Mesenchymal stem cell (in vitro differentiated cells and primary cell): Measurements from ENCODE around the gene PRDX4.

ENCODE experiments used
- DNase-seq: peaks from one replicate; pipeline ENCODE4 v3.0.0-alpha.2; 2013
- H2AFZ ChIP-seq: one replicate; pipeline ENCODE4 v1.6.1; 2013; ENCODE audit warnings: low read depth, mild to moderate bottlenecking, control low read depth, inconsistent platforms, low read length, moderate library complexity
- H2AK5ac ChIP-seq: 2 replicates; pipeline ENCODE4 v1.6.1; 2013; ENCODE audit warnings: low read length, moderate library complexity, mild to moderate bottlenecking, inconsistent platforms; ENCODE audit not compliant: severe bottlenecking
- H2BK120ac ChIP-seq: one replicate; pipeline ENCODE4 v1.6.1; 2013; ENCODE audit warnings: low read depth, mild to moderate bottlenecking, inconsistent platforms, low read length, moderate library complexity
- H2BK12ac ChIP-seq, 2 experiments: one replicate each; pipeline ENCODE4 v1.6.1; 2013; ENCODE audit warnings: inconsistent platforms in 2 of 2, low read length in 2 of 2, mild to moderate bottlenecking in 2 of 2, moderate library complexity in 2 of 2, control low read depth in 1 of 2
- H2BK15ac ChIP-seq: one replicate; pipeline ENCODE4 v1.6.1; 2013; ENCODE audit warnings: mild to moderate bottlenecking, low read depth, inconsistent platforms; ENCODE audit not compliant: poor library complexity, severe bottlenecking
- H2BK5ac ChIP-seq: 2 replicates; pipeline ENCODE4 v1.6.1; 2013; ENCODE audit warnings: low read depth, mild to moderate bottlenecking, low read length, control low read depth, inconsistent platforms; ENCODE audit not compliant: poor library complexity, severe bottlenecking
- H3K14ac ChIP-seq, 2 experiments: one replicate each; pipeline ENCODE4 v1.6.1; 2013; ENCODE audit warnings: inconsistent platforms in 2 of 2, low read length in 2 of 2, control low read depth in 1 of 2, mild to moderate bottlenecking in 1 of 2, moderate library complexity in 1 of 2
- H3K18ac ChIP-seq, 2 experiments: one replicate each; pipeline ENCODE4 v1.6.1; 2013; ENCODE audit warnings: inconsistent platforms in 2 of 2, low read length in 2 of 2, control low read depth in 1 of 2, low read depth in 1 of 2, mild to moderate bottlenecking in 1 of 2
- H3K23ac ChIP-seq, 2 experiments: one replicate each; pipeline ENCODE4 v1.6.1; 2013; ENCODE audit warnings: inconsistent platforms in 2 of 2, low read length in 2 of 2, mild to moderate bottlenecking in 2 of 2, moderate library complexity in 2 of 2, control low read depth in 1 of 2
- H3K27ac ChIP-seq: 2 replicates; pipeline ENCODE4 v1.5.1; 2013; ENCODE audit warnings: mild to moderate bottlenecking, moderate library complexity, low read length, control low read depth, inconsistent platforms; ENCODE audit not compliant: poor library complexity, severe bottlenecking
- H3K27me3 ChIP-seq, 2 experiments: 2 replicates each; pipeline versions ENCODE4 v1.6.1 to v1.7.0; 2013; ENCODE audit warnings: low read length in 2 of 2, mild to moderate bottlenecking in 2 of 2, moderate library complexity in 2 of 2, control low read depth in 1 of 2, inconsistent platforms in 1 of 2; ENCODE audit not compliant: control insufficient read depth in 1 of 2, insufficient read depth in 1 of 2
- H3K36me3 ChIP-seq, 2 experiments: 2 replicates each; pipeline versions ENCODE4 v1.6.1 to v1.7.0; 2013; ENCODE audit warnings: low read length in 2 of 2, control low read depth in 1 of 2, inconsistent platforms in 1 of 2, low read depth in 1 of 2, mild to moderate bottlenecking in 1 of 2; ENCODE audit not compliant: insufficient read depth in 2 of 2, control insufficient read depth in 1 of 2
- H3K4ac ChIP-seq, 2 experiments: one replicate each; pipeline ENCODE4 v1.6.1; 2013; ENCODE audit warnings: inconsistent platforms in 2 of 2, low read length in 2 of 2, mild to moderate bottlenecking in 2 of 2, moderate library complexity in 2 of 2, control low read depth in 1 of 2, low read depth in 1 of 2
- H3K4me1 ChIP-seq: 2 replicates; pipeline ENCODE4 v1.6.1; 2013; ENCODE audit warnings: low read depth, low read length, control low read depth; ENCODE audit not compliant: control insufficient read depth, insufficient read depth
- H3K4me2 ChIP-seq: 2 replicates; pipeline ENCODE4 v1.6.1; 2013; ENCODE audit warnings: low read length, mild to moderate bottlenecking, inconsistent platforms; ENCODE audit not compliant: poor library complexity, severe bottlenecking
- H3K4me3 ChIP-seq, 2 experiments: 2 replicates each; pipeline versions ENCODE4 v1.5.1 to v1.7.0; 2013; ENCODE audit warnings: low read length in 2 of 2, mild to moderate bottlenecking in 2 of 2, control low read depth in 1 of 2, low read depth in 1 of 2; ENCODE audit not compliant: insufficient read depth in 1 of 2
- H3K79me1 ChIP-seq: replicated peaks from 2 replicates; pipeline ENCODE4 v1.6.1; 2013; ENCODE audit warnings: mild to moderate bottlenecking, control low read depth, low read length, inconsistent platforms; ENCODE audit not compliant: poor library complexity, severe bottlenecking
- H3K9ac ChIP-seq: 2 replicates; pipeline ENCODE4 v1.7.0; 2013; ENCODE audit warnings: mild to moderate bottlenecking, low read length, moderate library complexity
- H3K9me3 ChIP-seq: 2 replicates; pipeline ENCODE4 v1.7.0; 2013; ENCODE audit warnings: mild to moderate bottlenecking, low read length; ENCODE audit not compliant: control insufficient read depth
- H4K8ac ChIP-seq: one replicate; pipeline ENCODE4 v1.6.1; 2013; ENCODE audit warnings: inconsistent platforms, mild to moderate bottlenecking, low read length, moderate library complexity
- H4K91ac ChIP-seq: one replicate; pipeline ENCODE4 v1.6.1; 2013; ENCODE audit warnings: mild to moderate bottlenecking, low read length, inconsistent platforms
- whole genome bisulfite sequencing: methylation state at CpG from one replicate; pipeline ENCODE4 v1.1.7; 2013; ENCODE audit warnings: mixed read lengths; 5-methylcytosine and 5-hydroxymethylcytosine counted together

Gene PRDX4

GRCh38 chrX:23643020-23643419 lies 24.3 kb upstream of the PRDX4 start:
- no peak overlapping the region for H2BK5ac ChIP-seq
- no peak overlapping the region for H2BK15ac ChIP-seq
- no peak overlapping the region for H4K8ac ChIP-seq
- peaks cover 11% of the 10 kb centered on the region for H3K9me3 ChIP-seq
- H3K9ac ChIP-seq = no peak overlapping the region
- H3K27me3 ChIP-seq = peaks cover 0 to under 1% of the 10 kb centered on the region in 2 experiments
- H3K79me1 ChIP-seq = no peaks in the 10 kb centered on the region
- no peak overlapping the region for H3K27ac ChIP-seq
- no peak overlapping the region for H2AK5ac ChIP-seq
- H3K14ac ChIP-seq = no peak overlapping the region
- H3K4ac ChIP-seq = no peak overlapping the region
- H3K4me2 ChIP-seq = no peak overlapping the region
- 75% methylated on average over 2 of the region's 2 CpGs for WGBS
- no peaks in the 10 kb centered on the region for H3K36me3 ChIP-seq
- H3K18ac ChIP-seq = no peak overlapping the region
- H2BK120ac ChIP-seq = no peak overlapping the region
- no peak overlapping the region for H2BK12ac ChIP-seq
- H4K91ac ChIP-seq = no peak overlapping the region
- H2AFZ ChIP-seq = no peak overlapping the region
- no peak for DNase-seq
- no peak overlapping the region for H3K23ac ChIP-seq
- H3K4me3 ChIP-seq = no peak overlapping the region
- H3K4me1 ChIP-seq = no peaks in the 10 kb centered on the region

GRCh38 chrX:23644744-23645143 lies 22.5 kb upstream of the PRDX4 start:
- Histone ChIP-seq H3K4me3 (no peak overlapping the region), H2BK120ac (no peak overlapping the region), H3K18ac (no peak overlapping the region), H3K9me3 (peaks cover 11% of the 10 kb centered on the region), H3K4me2 (no peak overlapping the region), H3K9ac (no peak overlapping the region), H3K23ac (no peak overlapping the region), H3K27ac (no peak overlapping the region), H2BK5ac (no peak overlapping the region), H2AK5ac (no peak overlapping the region), H3K79me1 (no peaks in the 10 kb centered on the region), H3K4ac (no peak overlapping the region), H2AFZ (no peak overlapping the region), H2BK12ac (no peak overlapping the region), H4K8ac (no peak overlapping the region), H3K36me3 (no peaks in the 10 kb centered on the region), H2BK15ac (no peak overlapping the region), H4K91ac (no peak overlapping the region), H3K14ac (no peak overlapping the region), H3K27me3 (no peaks in the 10 kb centered on the region), H3K4me1 (no peaks in the 10 kb centered on the region)
- WGBS = 90% methylated on average over 4 of the region's 9 CpGs
- DNase-seq = no peak

- Histone ChIP-seq H2BK15ac (no peak overlapping the region), H3K4me1 (no peaks in the 10 kb centered on the region), H3K18ac (no peak overlapping the region), H3K36me3 (no peaks in the 10 kb centered on the region), H2AFZ (no peak overlapping the region), H3K9me3 (no peaks in the 10 kb centered on the region), H3K23ac (no peak overlapping the region), H3K4me2 (no peak overlapping the region), H3K14ac (no peak overlapping the region), H3K27ac (no peak overlapping the region), H2AK5ac (no peak overlapping the region), H3K4me3 (no peak overlapping the region), H2BK5ac (no peak overlapping the region), H3K27me3 (peaks cover 0 to 10% of the 10 kb centered on the region in 2 experiments), H4K8ac (no peak overlapping the region), H4K91ac (no peak overlapping the region), H3K4ac (no peak overlapping the region), H2BK120ac (no peak overlapping the region), H3K9ac (no peak overlapping the region), H2BK12ac (no peak overlapping the region), H3K79me1 (no peaks in the 10 kb centered on the region)
- no peak for DNase-seq
- WGBS = 86% methylated on average over 5 of the region's 5 CpGs
Observed at GRCh38 chrX:23656091-23656490, 11.2 kb upstream of the PRDX4 start.

GRCh38 chrX:23656684-23657083 lies 10.6 kb upstream of the PRDX4 start:
- Histone ChIP-seq H2BK5ac (no peak overlapping the region), H4K8ac (no peak overlapping the region), H3K27ac (no peak overlapping the region), H3K79me1 (no peaks in the 10 kb centered on the region), H3K18ac (no peak overlapping the region), H2AFZ (no peak overlapping the region), H3K9me3 (no peaks in the 10 kb centered on the region), H3K4me1 (no peaks in the 10 kb centered on the region), H3K4ac (no peak overlapping the region), H3K9ac (no peak overlapping the region), H2BK120ac (no peak overlapping the region), H3K4me3 (no peak overlapping the region), H2BK15ac (no peak overlapping the region), H3K4me2 (no peak overlapping the region), H3K27me3 (peaks cover 0 to 10% of the 10 kb centered on the region in 2 experiments), H4K91ac (no peak overlapping the region), H3K23ac (no peak overlapping the region), H3K36me3 (no peaks in the 10 kb centered on the region), H3K14ac (no peak overlapping the region), H2AK5ac (no peak overlapping the region), H2BK12ac (no peak overlapping the region)
- WGBS = no CpG with 5 or more reads among the region's 3 CpGs
- no peak for DNase-seq
